ENCODE measurements around the gene ACTL10. TPM values are rescaled to one million over a fixed set of nuclear protein-coding genes. Genes with fewer than 3 reads are reported as not detected.

Gene ACTL10
- total RNA-seq, 1 experiment from 2014 or later = 1.3 TPM

GRCh38 chr20:33629533-33629932 lies 37.2 kb upstream of the ACTL10 start (continued):
- TF ChIP-seq AFF4 (CRISPR knock-in tag; IDR thresholded peaks at IDR 0.05; ENCODE audit: borderline replicate concordance) (no peak), NFATC4 (CRISPR knock-in tag; IDR thresholded peaks at IDR 0.05) (no peak), MXD4 (CRISPR knock-in tag; IDR thresholded peaks at IDR 0.05; ENCODE audit: borderline replicate concordance) (no peak), TP53 (CRISPR knock-in tag; IDR thresholded peaks at IDR 0.05) (no peak), AR (CRISPR knock-in tag; IDR thresholded peaks at IDR 0.05) (no peak)

GRCh38 chr20:33629979-33630378 lies 36.8 kb upstream of the ACTL10 start:
- no peaks in the 10 kb centered on the region for H3K4me1 Mint-ChIP-seq
- TF ChIP-seq TCF7 (CRISPR knock-in tag; IDR thresholded peaks at IDR 0.05; ENCODE audit: low read depth) (no peak), FOXP4 (CRISPR knock-in tag; IDR thresholded peaks at IDR 0.05) (no peak), MLX (CRISPR knock-in tag; IDR thresholded peaks at IDR 0.05) (no peak), TEAD4 (CRISPR knock-in tag; IDR thresholded peaks at IDR 0.05) (no peak), STAT6 (CRISPR knock-in tag; conservative IDR thresholded peaks at IDR 0.05; ENCODE audit: low read depth) (no peak), ZNF423 (CRISPR knock-in tag; IDR thresholded peaks at IDR 0.05) (no peak), ZNF263 (CRISPR knock-in tag; IDR thresholded peaks at IDR 0.05; ENCODE audit: low read depth) (no peak), ZNF532 (CRISPR knock-in tag; IDR thresholded peaks at IDR 0.05; ENCODE audit: borderline replicate concordance) (no peak), SOX15 (CRISPR knock-in tag; IDR thresholded peaks at IDR 0.05) (no peak), ESRRA (CRISPR knock-in tag; IDR thresholded peaks at IDR 0.05; ENCODE audit: borderline replicate concordance) (no peak), MYBL2 (CRISPR knock-in tag; IDR thresholded peaks at IDR 0.05) (no peak), TEAD1 (CRISPR knock-in tag; IDR thresholded peaks at IDR 0.05) (no peak), JUN (CRISPR knock-in tag; IDR thresholded peaks at IDR 0.05) (no peak), KAT7 (CRISPR knock-in tag; IDR thresholded peaks at IDR 0.05; ENCODE audit: borderline replicate concordance) (no peak), MAX (CRISPR knock-in tag; IDR thresholded peaks at IDR 0.05) (no peak)

More at GRCh38 chr20:33629979-33630378, 36.8 kb upstream of the ACTL10 start:
- Mint-ChIP-seq H3K27me3 (ENCODE audit: low read depth) (no peaks in the 10 kb centered on the region), H3K36me3 (peaks cover 31% of the 10 kb centered on the region), H3K4me3 (no peak overlapping the region), H3K9me3 (no peaks in the 10 kb centered on the region), H3K27ac (no peak overlapping the region)
- no peak for DNase-seq (ENCODE audit: low spot score)
- ATAC-seq = no peak
- POLR2A ChIA-PET = no interaction called here
- CTCF ChIA-PET = no interaction called here

Measured in WTC11 (cell line).